GM21528 (cell line): Measurements from ENCODE around the gene SLAMF6.

Experiments
- ATAC-seq: cut with Tn5 transposase; IDR thresholded peaks from one replicate; pipeline ENCODE4 v1.9.1; 2021; ENCODE audit warnings: mild to moderate bottlenecking, moderate library complexity; ENCODE audit not compliant: unreplicated experiment, low FRiP score

Gene SLAMF6

DNA sequence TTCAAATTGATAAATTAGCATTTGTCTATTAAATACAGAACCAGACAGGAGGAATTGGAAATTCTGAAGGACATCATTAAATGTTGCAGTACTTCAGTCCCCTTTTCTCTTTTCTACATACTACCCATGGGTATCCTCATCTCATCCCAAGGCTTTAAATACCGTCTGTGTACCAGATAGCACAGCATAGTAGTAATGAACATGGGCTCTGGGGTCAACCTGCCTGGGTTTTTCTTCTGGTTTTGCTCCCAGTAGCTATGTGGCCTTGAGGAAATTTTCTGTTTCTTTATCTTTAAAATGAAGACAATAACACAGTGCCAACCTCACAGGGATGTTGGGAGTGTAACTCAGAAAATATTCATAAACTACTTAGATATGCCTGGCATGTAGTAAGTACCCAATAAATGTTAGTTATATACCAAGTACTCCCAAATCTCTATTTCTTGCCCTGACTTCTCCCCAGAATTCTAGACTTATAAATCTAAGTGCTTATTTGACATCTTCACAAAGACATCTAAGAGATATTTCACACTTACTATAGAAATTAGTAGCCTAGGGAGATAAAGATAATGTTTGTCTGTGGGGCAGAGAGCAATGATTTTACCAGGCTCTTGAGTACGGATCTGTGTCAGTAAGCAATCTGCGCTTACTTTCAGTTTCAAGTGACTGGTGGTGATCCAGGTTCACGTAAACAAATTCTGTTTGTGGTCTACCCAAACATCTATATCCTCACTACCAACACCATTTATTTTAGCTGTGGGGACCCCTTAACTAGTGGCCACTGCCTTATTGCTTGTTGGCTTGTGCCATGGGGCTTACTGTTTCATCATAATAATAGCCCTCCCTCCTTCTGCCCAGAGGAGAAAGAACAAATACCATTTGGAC lies 85.4 kb downstream of the SLAMF6 start:
- peak; percentile 80 for ATAC-seq

DNA sequence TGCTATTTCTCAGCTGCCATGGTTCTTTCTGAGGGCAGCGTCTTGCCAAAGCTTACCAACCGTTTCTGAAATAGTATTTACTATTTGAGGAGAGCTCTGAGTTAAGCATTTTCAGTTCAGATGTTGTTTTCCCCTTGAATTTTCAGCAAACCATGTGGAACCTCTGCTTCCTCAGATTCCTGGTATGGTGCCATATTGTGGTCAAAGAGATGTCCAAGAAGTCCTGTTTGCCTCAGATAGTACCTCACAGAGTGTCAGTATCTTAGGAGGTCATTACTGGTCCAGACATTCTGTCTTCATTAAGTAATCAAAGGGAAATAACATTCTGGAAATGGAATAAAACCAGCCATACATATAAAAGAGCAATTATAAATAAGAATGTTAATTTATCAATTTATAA lies 86.1 kb downstream of the SLAMF6 start:
- ATAC-seq = no peak
